Nephron progenitor cell (in vitro differentiated cells): Measurements from ENCODE around the gene ERCC2.

Source experiments
- DNase-seq: peaks from one replicate; pipeline ENCODE4 v3.0.0; 2021
- H3K27ac Mint-ChIP-seq: 2 replicates; pipeline ENCODE4 v1.8.0; 2021; ENCODE audit warnings: mild to moderate bottlenecking, moderate library complexity, mixed read lengths
- H3K27me3 Mint-ChIP-seq: 2 replicates; pipeline ENCODE4 v1.8.0; 2021; ENCODE audit warnings: mild to moderate bottlenecking, low read depth, mixed read lengths; ENCODE audit not compliant: poor library complexity
- H3K36me3 Mint-ChIP-seq: 2 replicates; pipeline ENCODE4 v1.8.0; 2021; ENCODE audit warnings: low read depth, mixed read lengths
- H3K4me1 Mint-ChIP-seq: 2 replicates; pipeline ENCODE4 v1.8.0; 2021; ENCODE audit warnings: mixed read lengths
- H3K4me3 Mint-ChIP-seq: 2 replicates; pipeline ENCODE4 v1.8.0; 2021; ENCODE audit warnings: mild to moderate bottlenecking, moderate library complexity, mixed read lengths
- H3K9me3 Mint-ChIP-seq: 2 replicates; pipeline ENCODE4 v1.8.0; 2021; ENCODE audit warnings: mild to moderate bottlenecking, moderate library complexity, mixed read lengths
- TF ChIP-seq, protein P1 (sequence below): fragments of 200-600 bp; sonication (generic); IDR thresholded peaks from 2 replicates; pipeline ENCODE4 v1.5.0; 2021; ENCODE audit warnings: antibody characterized with exemption

ERCC2 gene

DNA sequence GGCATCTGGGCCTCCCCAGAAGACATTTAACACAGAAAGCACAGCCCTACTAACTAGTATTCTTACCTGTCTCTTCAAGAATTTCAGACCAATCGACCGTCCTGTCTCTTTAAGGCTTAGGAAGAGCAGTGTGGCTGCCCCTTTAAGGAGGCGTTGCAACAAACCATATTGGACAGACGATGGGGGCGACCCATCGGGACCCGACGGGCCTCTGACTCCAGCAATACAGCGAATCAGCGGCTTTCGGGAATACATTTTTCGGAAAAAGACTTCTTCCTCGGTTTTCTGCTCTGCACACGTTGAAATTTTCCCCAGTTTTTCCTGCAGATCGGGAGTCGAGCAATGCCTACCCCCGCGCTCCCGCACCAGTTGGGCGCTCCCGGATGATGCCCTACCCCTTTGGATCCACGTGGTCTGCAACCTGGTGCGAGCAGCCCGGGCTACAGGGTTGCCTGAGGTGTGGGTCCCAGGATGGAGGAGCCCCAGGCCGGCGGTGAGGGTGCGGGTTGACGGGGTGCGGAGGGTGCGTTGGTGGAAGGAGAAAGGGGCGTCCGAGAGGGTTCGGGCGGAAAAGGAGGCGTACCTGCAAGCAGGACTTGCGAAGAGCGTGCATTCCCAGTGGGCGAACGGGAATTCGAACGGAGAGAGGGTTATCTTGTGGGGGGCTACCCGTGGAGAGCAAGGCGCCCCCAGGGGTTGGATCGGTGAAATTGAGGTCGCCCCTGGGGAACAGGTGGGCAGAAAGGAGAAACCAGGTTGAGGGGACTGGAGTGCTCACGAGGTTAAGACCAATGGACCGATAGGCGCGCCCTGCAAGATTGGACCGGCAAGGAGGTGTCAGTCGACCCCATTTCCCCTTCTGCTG is 36.1 kb upstream of the ERCC2 start, which contains the start of gene POLR1G:
Gene POLR1G, plus strand, starts transcription at position 419 of the 865 bp plus-strand sequence. Its CDS starts 53 bp downstream, at position 472.
- Mint-ChIP-seq H3K27me3 (peaks cover 33% of the 10 kb centered on the region), H3K27ac (peak within 1 kb of the TSS; percentile 100), H3K9me3 (no peaks in the 10 kb centered on the region), H3K36me3 (peaks cover 26% of the 10 kb centered on the region), H3K4me1 (peaks cover 69% of the 10 kb centered on the region), H3K4me3 (peak within 1 kb of the TSS; percentile 89)
- peak; percentile 72 for DNase-seq
- TF ChIP-seq, protein P1, sequence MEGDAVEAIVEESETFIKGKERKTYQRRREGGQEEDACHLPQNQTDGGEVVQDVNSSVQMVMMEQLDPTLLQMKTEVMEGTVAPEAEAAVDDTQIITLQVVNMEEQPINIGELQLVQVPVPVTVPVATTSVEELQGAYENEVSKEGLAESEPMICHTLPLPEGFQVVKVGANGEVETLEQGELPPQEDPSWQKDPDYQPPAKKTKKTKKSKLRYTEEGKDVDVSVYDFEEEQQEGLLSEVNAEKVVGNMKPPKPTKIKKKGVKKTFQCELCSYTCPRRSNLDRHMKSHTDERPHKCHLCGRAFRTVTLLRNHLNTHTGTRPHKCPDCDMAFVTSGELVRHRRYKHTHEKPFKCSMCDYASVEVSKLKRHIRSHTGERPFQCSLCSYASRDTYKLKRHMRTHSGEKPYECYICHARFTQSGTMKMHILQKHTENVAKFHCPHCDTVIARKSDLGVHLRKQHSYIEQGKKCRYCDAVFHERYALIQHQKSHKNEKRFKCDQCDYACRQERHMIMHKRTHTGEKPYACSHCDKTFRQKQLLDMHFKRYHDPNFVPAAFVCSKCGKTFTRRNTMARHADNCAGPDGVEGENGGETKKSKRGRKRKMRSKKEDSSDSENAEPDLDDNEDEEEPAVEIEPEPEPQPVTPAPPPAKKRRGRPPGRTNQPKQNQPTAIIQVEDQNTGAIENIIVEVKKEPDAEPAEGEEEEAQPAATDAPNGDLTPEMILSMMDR: no peak

DNA sequence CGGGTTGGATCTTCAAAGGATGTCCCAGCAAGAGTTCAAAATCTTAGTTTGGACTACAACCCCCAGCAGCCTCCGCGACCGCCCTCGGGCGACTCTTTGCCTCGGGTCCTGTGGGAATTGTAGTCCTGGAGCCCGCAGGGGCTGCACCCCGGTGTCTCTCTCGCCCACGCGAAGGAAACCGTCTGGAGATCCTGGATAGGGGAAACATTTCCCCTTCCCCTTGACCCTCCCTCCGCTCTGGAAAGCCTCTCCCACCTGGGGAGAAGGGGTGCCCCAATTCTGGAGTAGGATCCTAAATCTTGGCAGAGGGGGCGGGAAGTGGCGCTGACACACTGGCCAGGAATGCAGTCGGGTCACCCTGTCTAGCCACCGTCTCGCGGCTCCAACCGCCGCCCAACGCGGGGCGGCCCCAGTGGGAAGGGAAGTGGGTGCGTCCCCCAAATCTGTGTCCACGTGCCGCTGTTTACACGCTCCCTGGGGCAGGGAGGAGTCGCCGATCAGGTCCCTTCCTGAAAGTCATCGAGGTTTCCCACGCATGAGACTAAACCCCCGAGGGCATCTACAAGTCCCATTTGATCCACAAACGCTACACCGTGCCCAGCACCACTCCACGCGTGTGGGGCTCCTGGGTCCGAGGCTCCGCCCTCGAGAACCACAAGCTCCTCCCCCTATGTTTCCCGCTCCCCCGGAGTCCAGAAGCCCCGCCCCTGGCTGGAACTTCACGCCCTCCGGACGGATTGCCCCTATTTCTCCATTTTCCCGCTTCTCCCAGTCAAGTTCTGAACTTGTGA is 35.3 kb upstream of the ERCC2 start:
- TF ChIP-seq, protein P1: no peak
- Mint-ChIP-seq H3K27me3 (peaks cover 33% of the 10 kb centered on the region), H3K9me3 (no peaks in the 10 kb centered on the region), H3K36me3 (peaks cover 18% of the 10 kb centered on the region), H3K4me3 (peak overlapping the region; percentile 89), H3K4me1 (peaks cover 68% of the 10 kb centered on the region), H3K27ac (peak overlapping the region; percentile 100)
- peak; percentile 85 for DNase-seq

DNA sequence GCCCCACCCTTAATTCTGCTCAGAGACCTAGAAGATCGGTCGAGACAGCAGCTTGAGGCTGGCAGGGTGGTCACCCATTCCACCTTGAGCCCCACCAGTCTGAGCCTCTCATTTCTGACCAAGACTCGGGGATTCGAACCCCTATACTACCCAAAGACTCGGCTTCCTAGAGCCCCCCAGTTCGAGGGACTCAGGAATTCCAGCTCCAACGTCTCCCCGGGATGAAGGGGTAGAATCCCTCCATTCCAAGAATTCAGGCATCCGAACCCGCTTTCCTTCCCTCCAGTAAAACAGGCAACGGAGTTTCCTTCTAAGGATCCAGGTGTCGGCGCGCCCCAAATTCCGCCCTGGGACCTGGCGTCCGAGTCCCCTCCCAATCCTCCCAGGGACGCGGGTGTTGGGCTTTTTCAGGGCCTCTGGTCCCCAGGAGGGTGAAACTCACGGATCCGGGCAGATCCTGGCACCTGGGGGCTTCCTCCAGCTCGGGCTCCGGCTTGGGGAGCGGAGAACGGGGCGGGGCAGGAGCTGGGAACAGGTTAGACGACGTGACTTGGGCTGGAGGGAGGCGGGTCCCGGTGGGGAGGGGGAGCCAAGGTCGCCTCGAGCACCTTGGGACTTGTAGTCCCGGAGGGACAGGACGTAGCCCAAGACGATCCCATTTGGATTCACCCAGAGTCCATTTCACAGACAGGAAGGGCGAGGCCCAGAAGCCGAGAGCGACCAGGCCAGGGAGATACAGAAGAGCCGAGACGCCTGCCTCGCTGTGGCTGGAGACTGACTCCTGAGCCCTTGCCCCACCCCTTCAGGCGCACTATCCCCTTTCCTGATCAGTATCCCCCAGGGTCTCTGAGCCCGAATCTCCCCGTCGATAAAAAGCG is 34.4 kb upstream of the ERCC2 start, which contains the start of gene PPP1R13L:
Gene PPP1R13L, minus strand, starts transcription at position 513 of the 878 bp plus-strand sequence. CDS start 6,751 bp downstream, outside the sequence.
- peak; percentile 73 for DNase-seq
- Mint-ChIP-seq H3K9me3 (no peaks in the 10 kb centered on the region), H3K4me1 (peaks cover 64% of the 10 kb centered on the region)

DNA sequence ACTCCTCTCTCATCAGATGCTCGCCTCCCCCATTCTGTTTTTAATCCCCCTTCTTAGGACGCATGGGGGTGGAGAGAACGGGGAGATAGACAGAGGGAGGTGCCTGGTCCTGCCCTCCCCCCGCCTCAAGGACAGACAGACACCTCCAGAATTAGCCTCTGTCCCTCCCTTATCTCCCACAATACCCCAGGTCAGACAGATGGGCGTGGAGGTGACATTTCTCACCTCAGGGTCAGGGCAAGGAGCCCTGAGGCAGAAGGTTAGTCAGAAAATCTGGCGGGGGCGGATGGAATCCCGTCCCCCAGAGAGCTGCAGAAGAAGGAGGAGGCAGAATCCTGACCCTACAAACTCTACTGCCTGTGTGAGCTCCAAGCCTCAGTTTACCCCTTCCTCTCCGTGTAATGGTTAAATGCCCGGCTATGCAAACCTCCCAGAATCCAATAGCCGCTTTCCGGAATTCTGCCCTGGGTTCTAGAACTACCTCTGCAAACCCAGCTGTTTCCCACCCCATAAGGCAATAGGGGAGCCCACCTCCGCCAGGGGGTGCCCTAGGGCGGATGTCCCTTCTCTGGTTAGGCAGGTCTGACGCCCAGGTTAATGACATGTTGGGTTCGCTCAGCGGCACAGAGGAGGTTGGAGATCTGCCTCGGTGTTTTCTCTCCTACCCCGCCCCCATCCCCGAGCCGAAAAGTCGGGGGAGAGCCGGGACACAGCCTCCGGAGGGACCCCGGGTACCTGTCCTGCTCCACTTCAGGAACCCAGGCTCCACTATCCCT is 33.6 kb upstream of the ERCC2 start:
- TF ChIP-seq, protein P1: peak; percentile 39
- peaks cover 9% of the 10 kb centered on the region for H3K36me3 Mint-ChIP-seq
- no peak overlapping the region for H3K27ac Mint-ChIP-seq
- peak; percentile 71 for DNase-seq
- H3K4me1 Mint-ChIP-seq: peaks cover 58% of the 10 kb centered on the region
- H3K4me3 Mint-ChIP-seq: peak overlapping the region; percentile 89
- H3K27me3 Mint-ChIP-seq: peaks cover 46% of the 10 kb centered on the region
- H3K9me3 Mint-ChIP-seq: no peaks in the 10 kb centered on the region

More for the DNA sequence above, 34.4 kb upstream of the ERCC2 start, which contains the start of gene PPP1R13L:
- TF ChIP-seq, protein P1: no peak
- peak within 1 kb of the TSS; percentile 89 for H3K4me3 Mint-ChIP-seq
- peaks cover 14% of the 10 kb centered on the region for H3K36me3 Mint-ChIP-seq
- H3K27ac Mint-ChIP-seq: peak within 1 kb of the TSS; percentile 100
- peaks cover 40% of the 10 kb centered on the region for H3K27me3 Mint-ChIP-seq

DNA sequence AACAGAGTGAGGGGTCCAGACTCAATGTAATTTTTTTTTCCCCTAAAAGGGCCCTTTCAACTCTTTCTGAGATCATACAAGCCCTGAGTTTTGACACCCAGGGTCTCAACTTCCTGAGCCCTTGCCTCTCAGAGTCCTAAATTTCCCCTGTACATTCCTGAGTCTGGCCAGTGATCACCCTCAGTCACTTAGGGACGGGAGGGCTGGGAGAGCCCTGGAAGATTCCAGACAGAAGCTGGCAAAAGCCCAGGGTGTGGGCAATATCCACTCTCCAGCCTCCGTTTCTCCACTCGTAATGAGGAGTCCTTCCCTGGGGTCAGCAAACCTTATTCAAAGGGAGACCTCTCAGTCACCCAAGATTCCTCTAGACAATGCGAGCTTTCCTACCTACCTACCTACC is 32.9 kb upstream of the ERCC2 start:
- H3K27me3 Mint-ChIP-seq: peaks cover 53% of the 10 kb centered on the region
- no peaks in the 10 kb centered on the region for H3K9me3 Mint-ChIP-seq
- peaks cover 2% of the 10 kb centered on the region for H3K36me3 Mint-ChIP-seq
- DNase-seq: no peak
- H3K27ac Mint-ChIP-seq: no peak overlapping the region
- peak overlapping the region; percentile 89 for H3K4me3 Mint-ChIP-seq
- H3K4me1 Mint-ChIP-seq: peaks cover 57% of the 10 kb centered on the region
- TF ChIP-seq, protein P1: no peak
